Calu3 (cell line): Measurements from ENCODE around the gene SLC12A3. TPM values are rescaled to one million over a fixed set of nuclear protein-coding genes. Genes with fewer than 3 reads are reported as not detected.

Experiments used
- BruUV-seq: library from RNA; stranded (reverse); fragments of 400-500 nt; replicated peaks from 2 replicates; lab custom pipeline; 2021; lab: Mats Ljungman, UMichigan
- CTCF ChIA-PET: fragments of 300-600 bp; sonication (Branson Sonifier 250); formaldehyde crosslinking; loops from one replicate; lab custom pipeline; 2022; ENCODE audit warnings: antibody characterized with exemption; lab: Charles Lee
- DNase-seq: peaks from one replicate; pipeline ENCODE4 v3.0.0; 2022
- H3K27ac Mint-ChIP-seq: one replicate; pipeline ENCODE4 v1.8.0; 2022; ENCODE audit warnings: mixed read lengths; ENCODE audit not compliant: unreplicated experiment
- H3K27me3 Mint-ChIP-seq: one replicate; pipeline ENCODE4 v1.8.0; 2022; ENCODE audit warnings: mixed read lengths; ENCODE audit not compliant: unreplicated experiment
- H3K36me3 Mint-ChIP-seq: one replicate; pipeline ENCODE4 v1.8.0; 2022; ENCODE audit warnings: mild to moderate bottlenecking, moderate library complexity, mixed read lengths; ENCODE audit not compliant: insufficient read depth, unreplicated experiment
- H3K4me1 Mint-ChIP-seq: one replicate; pipeline ENCODE4 v1.8.0; 2022; ENCODE audit warnings: mild to moderate bottlenecking, low read depth, mixed read lengths; ENCODE audit not compliant: unreplicated experiment
- H3K4me3 Mint-ChIP-seq: one replicate; pipeline ENCODE4 v1.8.0; 2022; ENCODE audit warnings: mild to moderate bottlenecking, low read depth, moderate library complexity, mixed read lengths; ENCODE audit not compliant: unreplicated experiment
- H3K9me3 Mint-ChIP-seq: one replicate; pipeline ENCODE4 v1.8.0; 2022; ENCODE audit warnings: low read depth, mixed read lengths; ENCODE audit not compliant: unreplicated experiment
- CTCF ChIP-seq: fragments of 200-600 bp; IDR thresholded peaks from one replicate; pipeline ENCODE4 v1.8.0; 2022; ENCODE audit warnings: antibody characterized with exemption; ENCODE audit not compliant: unreplicated experiment
- intact Hi-C: fragments of 100-400 bp; cut with micrococcal nuclease; formaldehyde crosslinking; loops from one replicate; pipeline ENCODE4 v1.10.0; 2022; ENCODE audit not compliant: unreplicated experiment
- total RNA-seq: library from RNA; stranded (reverse); gene quantifications from 2 replicates; pipeline ENCODE4 v1.2.3, GENCODE V29; 2022

The SLC12A3 gene
- total RNA-seq, 1 experiment from 2014 or later: not detected

GRCh38 chr16:56823081-56823733, 41.8 kb upstream of the SLC12A3 start:
- Mint-ChIP-seq H3K27ac (no peak overlapping the region), H3K9me3 (no peaks in the 10 kb centered on the region), H3K4me3 (no peak overlapping the region), H3K36me3 (peaks cover 6% of the 10 kb centered on the region), H3K4me1 (no peaks in the 10 kb centered on the region), H3K27me3 (no peaks in the 10 kb centered on the region)
- no TSS peak for BruUV-seq
- CTCF ChIA-PET: no interaction called here
- TF ChIP-seq CTCF: no peak
- intact Hi-C loops: no loop called here
- no peak for DNase-seq

- Mint-ChIP-seq H3K36me3 (peaks cover 6% of the 10 kb centered on the region), H3K27ac (no peak overlapping the region), H3K27me3 (no peaks in the 10 kb centered on the region), H3K4me3 (no peak overlapping the region), H3K9me3 (no peaks in the 10 kb centered on the region), H3K4me1 (no peaks in the 10 kb centered on the region)
- DNase-seq: no peak
- CTCF ChIA-PET: interaction anchor here (0.6 kb wide), 1 partner anchor 136 kb away, joined by 3 read pairs; no protein-coding TSS in a partner anchor
- TF ChIP-seq CTCF: no peak
- no TSS peak for BruUV-seq
- intact Hi-C loops: no loop called here
Observed at GRCh38 chr16:56824331-56824730, 40.7 kb upstream of the SLC12A3 start.

- Mint-ChIP-seq H3K4me3 (no peak overlapping the region), H3K4me1 (no peaks in the 10 kb centered on the region), H3K9me3 (no peaks in the 10 kb centered on the region), H3K27ac (no peak overlapping the region), H3K36me3 (peaks cover 6% of the 10 kb centered on the region), H3K27me3 (no peaks in the 10 kb centered on the region)
- TF ChIP-seq CTCF: no peak
- CTCF ChIA-PET: interaction anchor here (0.6 kb wide), 1 partner anchor 136 kb away, joined by 3 read pairs; no protein-coding TSS in a partner anchor
- BruUV-seq: no TSS peak
- no peak for DNase-seq
- intact Hi-C loops: no loop called here
Observed at GRCh38 chr16:56824804-56825203, 40.2 kb upstream of the SLC12A3 start.

GRCh38 chr16:56825826-56826225, 39.2 kb upstream of the SLC12A3 start:
- intact Hi-C loops: no loop called here
- Mint-ChIP-seq H3K4me3 (no peak overlapping the region), H3K27me3 (no peaks in the 10 kb centered on the region), H3K27ac (no peak overlapping the region), H3K36me3 (peaks cover 11% of the 10 kb centered on the region), H3K9me3 (no peaks in the 10 kb centered on the region), H3K4me1 (no peaks in the 10 kb centered on the region)
- no TSS peak for BruUV-seq
- no peak for TF ChIP-seq CTCF
- no peak for DNase-seq
- CTCF ChIA-PET: no interaction called here
